Activated T-cell treated with anti-CD3 and anti-CD28 coated beads for 48 hours (primary cell): ENCODE data around the gene DNAJA1.
"Not testable (repeated sequence)": the region's sequence is repeated elsewhere in the genome, so short reads cannot be mapped to it uniquely, and the experiment has no call there.

ENCODE experiments used
- DNase-seq: peaks from one replicate; pipeline ENCODE4 v3.0.0-alpha.2; 2020; ENCODE audit warnings: low read depth

DNAJA1 gene

DNA sequence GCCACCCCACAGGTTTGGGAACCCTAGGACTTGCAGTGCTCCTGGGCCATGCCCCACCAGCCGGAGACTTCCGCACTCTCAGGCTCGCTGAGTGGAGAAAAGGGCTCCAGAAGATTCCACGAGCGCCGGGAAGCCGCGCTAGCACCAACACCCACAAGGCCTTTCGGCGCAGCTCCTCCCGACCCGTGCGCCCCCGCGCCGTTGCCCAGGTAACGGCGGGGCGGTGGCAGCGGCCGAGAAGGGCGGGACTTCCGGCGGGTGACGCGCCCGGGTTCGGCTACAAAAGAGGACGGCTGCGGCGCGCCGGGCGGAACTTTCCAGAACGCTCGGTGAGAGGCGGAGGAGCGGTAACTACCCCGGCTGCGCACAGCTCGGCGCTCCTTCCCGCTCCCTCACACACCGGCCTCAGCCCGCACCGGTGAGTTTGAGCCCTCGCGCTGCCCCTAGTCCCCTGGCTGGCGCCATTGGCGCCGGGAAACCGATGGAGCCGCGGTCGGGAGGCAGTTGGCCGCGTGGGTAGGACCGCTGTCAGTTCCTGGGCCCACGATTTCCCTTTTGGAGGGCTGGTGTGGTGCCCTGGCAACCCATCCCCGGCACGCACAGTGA lies at the start of gene DNAJA1:
TSS of gene DNAJA1 (plus strand) at position 308 of the 606 bp plus-strand sequence. CDS start 1,212 bp downstream, outside the sequence.
- peak; percentile 96 for DNase-seq

DNA sequence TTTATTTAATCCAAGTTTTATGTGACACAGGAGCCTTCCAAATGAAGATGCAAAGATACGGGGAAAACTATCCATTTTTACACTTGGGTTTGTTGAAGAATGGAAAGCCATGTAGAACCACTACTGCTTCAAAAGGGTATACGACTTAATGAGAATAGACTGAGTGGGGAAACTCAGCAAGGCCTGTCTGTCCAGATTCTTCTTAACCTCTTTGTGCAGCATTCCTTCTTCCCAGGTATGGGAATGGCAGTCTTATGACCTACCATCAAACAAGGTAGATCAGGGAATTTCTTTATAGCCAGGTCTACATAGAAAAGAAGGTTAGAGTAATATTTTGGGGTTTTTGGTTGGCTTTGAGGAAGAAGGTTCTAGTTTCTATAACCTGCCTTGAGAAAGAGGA lies 47.0 kb upstream of the DNAJA1 start:
- DNase-seq = no peak

DNA sequence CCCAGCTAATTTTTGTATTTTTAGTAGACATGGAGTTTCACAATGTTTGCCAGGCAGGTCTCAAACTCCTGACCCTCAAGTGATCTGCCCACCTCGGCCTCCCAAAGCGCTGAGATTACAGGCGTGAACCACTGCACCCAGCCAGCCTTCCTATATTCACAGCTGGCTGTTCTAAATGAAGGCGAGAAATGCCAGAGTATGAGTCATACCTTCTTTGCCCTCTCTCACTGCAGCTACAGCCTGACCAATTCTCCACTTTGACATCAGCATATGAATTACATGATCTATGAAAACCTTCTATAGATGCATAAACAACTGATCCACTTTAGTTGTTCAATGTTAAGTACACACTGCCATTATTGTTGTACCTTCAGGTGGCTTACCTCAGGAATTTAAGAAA lies 38.1 kb upstream of the DNAJA1 start:
- DNase-seq = no peak

- no peak for DNase-seq
Measured at GRCh38 chr9:32989660-32990059, 35.4 kb upstream of the DNAJA1 start.

- no peak for DNase-seq
Measured at GRCh38 chr9:32991897-32992594, 33.0 kb upstream of the DNAJA1 start.

GRCh38 chr9:32992595-32993238 lies 32.4 kb upstream of the DNAJA1 start:
- DNase-seq = no peak

DNA sequence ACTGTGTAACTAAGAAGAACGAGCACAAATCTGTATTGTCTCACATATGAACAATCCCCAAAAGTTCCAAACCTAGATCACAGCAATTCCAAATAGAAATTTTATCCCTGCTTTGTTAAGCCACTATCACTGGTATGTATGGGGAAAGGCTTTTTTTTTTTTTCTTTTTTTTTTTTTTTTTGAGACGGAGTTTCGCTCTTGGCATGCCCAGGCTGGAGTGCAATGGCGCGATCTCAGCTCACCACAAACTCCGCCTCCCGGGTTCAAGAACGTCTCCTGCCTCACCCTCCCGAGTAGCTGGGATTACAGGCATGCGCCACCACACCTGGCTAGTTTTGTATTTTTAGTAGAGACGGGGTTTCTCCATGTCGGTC lies 24.4 kb upstream of the DNAJA1 start:
- peak; percentile 12 for DNase-seq

GRCh38 chr9:33005335-33005734 lies 19.7 kb upstream of the DNAJA1 start:
- not testable (repeated sequence) for DNase-seq

- DNase-seq = no peak
Measured at GRCh38 chr9:33007755-33008154, 17.3 kb upstream of the DNAJA1 start.

DNA sequence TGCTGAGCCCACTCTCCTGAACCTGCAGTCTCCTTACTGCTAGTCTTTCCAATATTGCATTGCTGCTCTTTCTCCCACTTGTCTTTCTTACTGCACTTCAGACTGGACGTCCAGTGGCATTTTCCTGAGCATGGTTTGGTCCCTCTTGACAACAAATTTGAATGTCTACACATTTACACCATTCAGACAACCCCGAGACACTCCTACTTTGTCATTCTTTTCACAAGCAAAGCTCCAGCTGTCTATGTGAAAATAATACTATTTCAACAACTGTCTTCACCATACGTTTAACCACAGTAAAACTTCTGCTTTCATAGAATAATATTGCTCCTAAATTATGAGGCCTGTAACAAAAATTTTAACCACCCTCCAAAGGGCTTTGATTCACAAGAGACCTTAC lies 13.2 kb upstream of the DNAJA1 start:
- no peak for DNase-seq

- DNase-seq = no peak
Measured at GRCh38 chr9:33012328-33013069, 12.6 kb upstream of the DNAJA1 start.

GRCh38 chr9:33013962-33014664 lies 11.0 kb upstream of the DNAJA1 start:
- DNase-seq = no peak

GRCh38 chr9:33014665-33015014 lies 10.4 kb upstream of the DNAJA1 start:
- DNase-seq = no peak

DNA sequence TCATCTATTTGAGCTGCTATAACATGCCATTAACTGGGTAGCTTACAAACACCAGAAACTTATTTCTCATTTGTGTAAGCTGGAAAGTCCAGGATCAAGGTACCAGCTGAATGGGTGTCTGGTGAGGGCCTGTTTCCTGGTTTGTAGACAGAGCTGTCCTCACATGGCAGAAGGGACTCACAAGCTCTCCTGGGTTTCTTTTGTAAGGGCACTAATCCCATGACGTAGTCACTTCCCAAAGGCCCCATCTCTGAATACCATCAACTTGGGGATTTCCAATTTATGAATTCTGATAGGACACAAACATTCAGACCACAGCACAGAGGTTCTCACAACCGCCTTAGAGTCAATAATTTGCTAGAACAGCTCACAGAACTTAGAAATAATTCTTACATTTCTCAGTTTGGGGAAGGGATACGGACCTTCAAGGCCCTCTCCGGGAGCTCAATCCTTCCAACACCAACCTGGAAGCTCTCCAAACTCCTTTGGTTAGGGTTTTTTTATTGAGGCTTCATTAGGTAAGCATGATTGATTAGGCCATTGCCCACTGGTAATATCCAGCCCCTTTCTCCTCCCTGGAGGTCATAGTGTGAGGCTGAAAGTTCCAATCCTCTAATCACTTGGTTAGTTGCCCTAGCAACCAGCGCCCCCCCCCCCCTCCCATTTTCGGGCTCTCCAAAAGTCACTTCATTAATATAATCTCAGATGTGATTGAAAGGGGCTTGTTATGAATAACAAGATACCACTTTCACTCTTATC lies 7.6 kb upstream of the DNAJA1 start:
- DNase-seq = no peak

GRCh38 chr9:33019797-33020196 lies 5.3 kb upstream of the DNAJA1 start:
- no peak for DNase-seq

GRCh38 chr9:33022303-33022702 lies 2.8 kb upstream of the DNAJA1 start:
- no peak for DNase-seq

DNA sequence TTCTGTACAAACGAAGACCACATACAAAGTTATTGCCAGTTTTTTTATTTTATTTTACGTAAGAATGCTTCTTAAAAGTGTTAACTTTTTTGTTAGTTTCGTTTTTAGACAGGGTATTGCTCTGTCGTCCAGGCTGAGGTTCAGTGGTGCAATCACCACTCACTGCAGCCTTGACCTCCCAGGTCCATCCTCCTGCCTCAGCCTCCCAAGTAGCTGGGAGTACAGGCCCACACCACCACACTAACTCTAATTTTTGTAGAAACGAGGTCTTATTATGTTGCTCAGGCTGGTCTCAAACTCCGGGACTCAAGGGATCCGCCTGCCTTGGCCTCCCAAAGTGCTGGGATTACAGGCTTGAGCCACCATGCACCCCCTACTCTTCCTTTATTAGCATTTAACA lies 2.3 kb upstream of the DNAJA1 start:
- DNase-seq = no peak

DNA sequence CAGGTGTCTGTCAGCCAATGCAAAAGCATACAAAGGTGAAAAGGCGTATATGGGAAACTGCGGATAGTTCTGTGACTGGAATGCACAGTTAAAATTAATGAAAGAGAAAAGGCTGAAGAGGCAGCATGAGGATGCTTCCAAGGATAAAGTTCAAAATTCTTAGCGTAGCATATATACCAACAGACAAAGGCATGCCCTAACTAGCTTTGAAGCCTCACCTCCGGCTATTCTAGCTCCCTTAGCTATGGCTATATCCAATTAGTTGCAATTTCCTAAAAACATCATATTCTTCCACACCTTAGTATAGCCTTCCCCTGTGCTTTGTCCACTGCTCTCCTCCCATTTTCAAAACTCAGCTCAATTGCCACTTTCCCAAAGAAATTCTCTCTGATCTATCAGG lies 1.4 kb upstream of the DNAJA1 start:
- DNase-seq = no peak

- DNase-seq = no peak
Measured at GRCh38 chr9:33024126-33024965, 727 bp upstream of the DNAJA1 start.

GRCh38 chr9:33025572-33026342 lies 684 bp downstream of the DNAJA1 start:
- DNase-seq = peak; percentile 67
